Ovary (tissue), 10 donors: ENCODE measurements around the gene SLCO3A1. TPM values are rescaled to one million over a fixed set of nuclear protein-coding genes. Genes with fewer than 3 reads are reported as not detected.

Experiments
- DNase-seq, 5 donors: peaks; one replicate each; pipeline ENCODE4 v3.0.0-alpha.2; 2019 to 2020
- H3K27ac ChIP-seq, 2 donors: fragments of 200-600 bp; one replicate each; pipeline versions ENCODE4 v1.5.1 to v1.8.0; 2019 to 2022
- H3K27me3 ChIP-seq: fragments of 200-600 bp; one replicate; pipeline ENCODE4 v1.8.0; 2022
- H3K36me3 ChIP-seq: fragments of 200-600 bp; sonication (generic); one replicate; pipeline ENCODE4 v1.5.1; 2019
- H3K4me1 ChIP-seq: one replicate; pipeline ENCODE4 v1.8.1; 2013; ENCODE audit warnings: mild to moderate bottlenecking, moderate library complexity; ENCODE audit not compliant: insufficient read depth
- H3K4me3 ChIP-seq: fragments of 200-600 bp; sonication (generic); one replicate; pipeline ENCODE4 v1.5.1; 2017
- H3K9me3 ChIP-seq, 2 donors: fragments of 200-600 bp in 1 of 2; sonication (generic) in 1 of 2; one replicate each; pipeline versions ENCODE4 v1.5.1 to v1.8.1; 2013 to 2019; ENCODE audit warnings: mild to moderate bottlenecking in 1 of 2, moderate library complexity in 1 of 2
- EP300 ChIP-seq: sonication (generic); formaldehyde crosslinking; IDR thresholded peaks from one replicate; pipeline ENCODE4 v1.6.1; 2017; ENCODE audit warnings: antibody characterized with exemption
- POLR2A ChIP-seq: fragments of 450-650 bp; IDR thresholded peaks from one replicate; pipeline ENCODE4 v1.6.1; 2017; ENCODE audit warnings: antibody characterized with exemption, mild to moderate bottlenecking, moderate library complexity
- WGBS, 3 donors: extraction: QIAGEN DNeasy Blood & Tissue Kit in 1 of 3; methylation state at CpG; one replicate each; pipeline versions ENCODE4 v1.1.5 to v1.1.7; 2013 to 2017; 5-methylcytosine and 5-hydroxymethylcytosine counted together
- intact Hi-C, 4 donors: fragments of 100-400 bp; cut with DNase I; formaldehyde crosslinking; loops; one replicate each; pipeline versions ENCODE4 v1.11.0 to v1.15.1; 2022 to 2023
- long read RNA-seq, 3 donors: library from polyadenylated mRNA in 2 of 3; unstranded in 2 of 3; transcript quantifications; one replicate each; pipeline ENCODE4 v2.0.0 and lab custom pipeline, GENCODE V29; 2021 to 2026
- polyA plus RNA-seq, 2 donors: library from polyadenylated mRNA; stranded (reverse); fragments of 200-250 nt in 1 of 2; fragments of 350-450 nt in 1 of 2; fragmentation: Illumina TruSeq in 1 of 2; extraction: RNeasy Lipid Tissue Mini Kit (QIAGEN cat#74804) in 1 of 2; gene quantifications; one replicate each; pipeline ENCODE4 v1.2.3, GENCODE V29; 2013 to 2014
- total RNA-seq, 7 donors: library from RNA; depleted of rRNA in 2 of 7; stranded (reverse); fragments of >200 nt in 2 of 7; fragmentation: NEBNext Ultra II Directional in 3 of 7; extraction: Animal tissue kit (Norgen Biotek cat#: 25700) in 3 of 7; gene quantifications; one replicate each; pipeline versions ENCODE4 v1.1.0 to v1.2.4, GENCODE V29; 2016 to 2023
- TF ChIP-seq, protein P1 (sequence below), 3 donors: fragments of 450-650 bp in 2 of 3; fragments of 200-600 bp in 1 of 3; IDR thresholded peaks; one replicate each; pipeline versions ENCODE4 v1.5.1 to v1.8.0; 2016 to 2022; ENCODE audit warnings: antibody characterized with exemption in 3 of 3, mild to moderate bottlenecking in 1 of 3
- donor health status: DM: no; HTN: no; CAD: no; lungs with moderate emphysema.
- donor health status: DM: no; HTN: no; CAD: no.
- donor health status: Bipolar disorder and iron deficiency.
- donor health status: DM: yes; HTN: yes; CAD: no.
- donor health status: DM: no; HTN: no; CAD: no.
- donor health status: DM: yes; HTN: yes; CAD: no.

Gene SLCO3A1
- 10 to 100 TPM in 4 of 7 donors, 1 to 10 TPM in 3; 5.0 to 20.0 (median 11.9) TPM for total RNA-seq
- 10 to 100 TPM; 15.4 to 18.9 TPM for polyA plus RNA-seq
- long read RNA-seq, donor 1, full-length matches to known transcripts = 2 of 20 reads
- long read RNA-seq, donor 1, partial matches to known transcripts = 10 of 20 reads
- long read RNA-seq, donor 1, other reads (novel, unspliced or antisense) = 8 of 20 reads
- long read RNA-seq, donor 2, full-length matches to known transcripts = 7 of 19 reads
- long read RNA-seq, donor 2, partial matches to known transcripts = 12 of 19 reads
- long read RNA-seq, donor 2, other reads (novel, unspliced or antisense) = 0 of 19 reads
- long read RNA-seq, donor 3, full-length matches to known transcripts = 17 of 28 reads
- long read RNA-seq, donor 3, partial matches to known transcripts = 6 of 28 reads
- long read RNA-seq, donor 3, other reads (novel, unspliced or antisense) = 5 of 28 reads

DNA sequence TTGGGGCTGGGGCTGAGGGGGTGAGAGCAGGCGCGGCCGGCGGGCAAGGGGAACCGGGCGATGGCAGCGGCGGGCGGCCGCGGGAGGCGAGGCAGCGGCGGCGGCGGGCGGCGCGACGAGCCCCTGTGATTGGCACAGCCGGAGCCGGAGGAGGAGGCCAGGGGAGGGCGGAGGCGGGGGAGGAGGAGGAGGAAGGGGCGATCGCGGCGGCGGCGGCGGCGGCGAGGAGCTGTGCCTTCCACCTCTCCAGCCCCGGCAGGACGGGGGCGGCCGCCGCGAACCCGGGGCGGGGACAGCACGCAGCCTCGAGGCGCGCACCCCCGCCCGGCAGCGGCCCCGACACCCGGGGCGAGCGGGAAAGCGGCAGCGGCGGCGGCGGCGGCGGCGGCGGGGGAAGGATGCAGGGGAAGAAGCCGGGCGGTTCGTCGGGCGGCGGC lies at the start of gene SLCO3A1:
Gene SLCO3A1 (plus strand): TSS at position 198 of the 437 bp plus-strand sequence.
- Histone ChIP-seq H3K4me1 (peaks cover 13% of the 10 kb centered on the region), H3K9me3 (no peaks in the 10 kb centered on the region), H3K36me3 (no peaks in the 10 kb centered on the region), H3K4me3 (peak within 1 kb of the TSS; percentile 67), H3K27me3 (no peaks in the 10 kb centered on the region), H3K27ac (peak within 1 kb of the TSS; percentile 94 to 95)
- DNase-seq = peak; percentile 58 to 80 (median 79)
- WGBS, 3 donors = 0 to 1% (median 0%) methylated on average over 36 to 67 of the region's 67 CpGs
- intact Hi-C loops = loop anchor here in 3 of 4 donors (5.0 to 10.0 kb wide), 6 partner anchors 91 to 549 kb away; no protein-coding TSS in a partner anchor
- no peak for TF ChIP-seq POLR2A
- TF ChIP-seq, protein P1, sequence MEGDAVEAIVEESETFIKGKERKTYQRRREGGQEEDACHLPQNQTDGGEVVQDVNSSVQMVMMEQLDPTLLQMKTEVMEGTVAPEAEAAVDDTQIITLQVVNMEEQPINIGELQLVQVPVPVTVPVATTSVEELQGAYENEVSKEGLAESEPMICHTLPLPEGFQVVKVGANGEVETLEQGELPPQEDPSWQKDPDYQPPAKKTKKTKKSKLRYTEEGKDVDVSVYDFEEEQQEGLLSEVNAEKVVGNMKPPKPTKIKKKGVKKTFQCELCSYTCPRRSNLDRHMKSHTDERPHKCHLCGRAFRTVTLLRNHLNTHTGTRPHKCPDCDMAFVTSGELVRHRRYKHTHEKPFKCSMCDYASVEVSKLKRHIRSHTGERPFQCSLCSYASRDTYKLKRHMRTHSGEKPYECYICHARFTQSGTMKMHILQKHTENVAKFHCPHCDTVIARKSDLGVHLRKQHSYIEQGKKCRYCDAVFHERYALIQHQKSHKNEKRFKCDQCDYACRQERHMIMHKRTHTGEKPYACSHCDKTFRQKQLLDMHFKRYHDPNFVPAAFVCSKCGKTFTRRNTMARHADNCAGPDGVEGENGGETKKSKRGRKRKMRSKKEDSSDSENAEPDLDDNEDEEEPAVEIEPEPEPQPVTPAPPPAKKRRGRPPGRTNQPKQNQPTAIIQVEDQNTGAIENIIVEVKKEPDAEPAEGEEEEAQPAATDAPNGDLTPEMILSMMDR (IDR thresholded peaks at IDR 0.05) = no peak
- TF ChIP-seq EP300 = no peak

DNA sequence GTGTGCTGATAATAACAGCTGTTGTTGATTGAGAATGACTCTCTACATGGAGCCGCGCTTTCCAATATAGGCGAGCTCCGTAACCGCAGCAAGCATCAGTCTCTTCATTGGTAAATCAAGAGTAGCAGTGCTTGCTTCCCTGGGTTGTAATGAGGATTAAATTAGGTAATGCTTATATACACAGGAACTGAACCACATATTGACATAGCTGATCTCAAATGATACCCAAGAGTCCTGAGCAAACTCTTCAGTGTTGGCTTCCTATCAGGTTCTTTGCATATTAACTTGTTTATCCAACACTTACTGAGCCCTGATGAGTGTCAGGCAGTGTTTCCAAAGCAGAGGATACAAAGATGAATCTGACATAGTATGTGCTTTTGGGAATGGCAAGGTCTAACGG lies 46.4 kb upstream of the SLCO3A1 start:
- H3K27ac ChIP-seq = no peak overlapping the region
- no peaks in the 10 kb centered on the region for H3K27me3 ChIP-seq
- H3K4me1 ChIP-seq = no peaks in the 10 kb centered on the region
- TF ChIP-seq POLR2A (no peak), EP300 (no peak)
- TF ChIP-seq, protein P1 (IDR thresholded peaks at IDR 0.05) = no peak
- DNase-seq = no peak
- intact Hi-C loops = no loop called here
- no peaks in the 10 kb centered on the region for H3K36me3 ChIP-seq
- H3K4me3 ChIP-seq = no peak overlapping the region
- 90 to 91% (median 90%) methylated on average over 6 of the region's 6 CpGs for WGBS, 3 donors
- H3K9me3 ChIP-seq = no peaks in the 10 kb centered on the region

DNA sequence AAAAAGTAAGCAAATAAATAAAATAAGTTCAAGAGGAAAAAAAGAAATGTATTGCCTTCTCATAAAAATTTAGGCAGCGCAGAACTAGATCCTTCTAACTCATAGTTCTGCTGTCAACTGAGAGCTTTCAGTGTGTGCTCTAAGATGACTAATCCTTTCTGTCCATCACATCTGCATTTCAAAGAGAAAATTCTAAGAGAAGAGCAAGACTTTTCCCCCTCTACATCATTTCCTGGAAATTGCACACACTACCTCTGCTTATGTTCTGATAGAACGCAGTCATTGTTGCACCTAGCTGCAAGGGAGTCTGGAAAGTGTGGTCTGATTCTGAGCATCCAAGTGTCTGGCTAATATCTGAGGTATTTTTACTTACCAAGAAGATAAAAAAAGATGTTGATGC lies 39.6 kb upstream of the SLCO3A1 start:
- Histone ChIP-seq H3K27me3 (no peaks in the 10 kb centered on the region), H3K4me3 (no peak overlapping the region), H3K9me3 (no peaks in the 10 kb centered on the region), H3K4me1 (no peaks in the 10 kb centered on the region), H3K36me3 (no peaks in the 10 kb centered on the region), H3K27ac (no peak overlapping the region)
- 94% methylated on average over 2 of the region's 2 CpGs for WGBS, 3 donors
- TF ChIP-seq EP300 (no peak), POLR2A (no peak)
- TF ChIP-seq, protein P1 (IDR thresholded peaks at IDR 0.05) = no peak
- intact Hi-C loops = no loop called here
- no peak for DNase-seq

DNA sequence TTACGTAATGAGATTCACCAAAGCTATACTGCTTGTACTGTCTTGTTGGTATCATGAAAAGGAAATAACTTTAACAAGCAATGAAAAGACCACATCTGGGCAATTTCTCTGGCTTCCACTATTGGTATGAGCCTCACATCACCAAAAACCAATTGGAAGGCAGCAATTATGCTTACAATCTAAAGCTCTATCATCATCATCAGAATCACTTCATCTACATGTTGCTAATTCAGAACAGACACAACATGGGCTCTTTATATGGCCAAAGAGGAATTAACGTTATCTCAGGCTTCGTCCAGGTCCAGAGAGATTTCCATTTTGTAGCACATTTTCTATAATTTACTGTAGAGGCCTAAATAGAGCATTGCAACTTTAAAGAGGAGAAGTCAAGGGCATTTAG lies 36.6 kb upstream of the SLCO3A1 start:
- H3K27me3 ChIP-seq = no peaks in the 10 kb centered on the region
- H3K9me3 ChIP-seq = no peaks in the 10 kb centered on the region
- H3K4me1 ChIP-seq = no peaks in the 10 kb centered on the region
- no peak overlapping the region for H3K4me3 ChIP-seq
- intact Hi-C loops = no loop called here
- DNase-seq = no peak
- WGBS, 3 donors = 86 to 92% (median 87%) methylated on average over 3 of the region's 3 CpGs
- no peak overlapping the region for H3K27ac ChIP-seq
- no peaks in the 10 kb centered on the region for H3K36me3 ChIP-seq
- TF ChIP-seq EP300 = no peak
- TF ChIP-seq, protein P1 (IDR thresholded peaks at IDR 0.05) = no peak
- TF ChIP-seq POLR2A = no peak
